Measurements from ENCODE around the gene TADA2A. TPM values are rescaled to one million over a fixed set of nuclear protein-coding genes. Genes with fewer than 3 reads are reported as not detected.

The TADA2A gene
- total RNA-seq, 1 experiment from 2014 or later, result 24.6 TPM

DNA sequence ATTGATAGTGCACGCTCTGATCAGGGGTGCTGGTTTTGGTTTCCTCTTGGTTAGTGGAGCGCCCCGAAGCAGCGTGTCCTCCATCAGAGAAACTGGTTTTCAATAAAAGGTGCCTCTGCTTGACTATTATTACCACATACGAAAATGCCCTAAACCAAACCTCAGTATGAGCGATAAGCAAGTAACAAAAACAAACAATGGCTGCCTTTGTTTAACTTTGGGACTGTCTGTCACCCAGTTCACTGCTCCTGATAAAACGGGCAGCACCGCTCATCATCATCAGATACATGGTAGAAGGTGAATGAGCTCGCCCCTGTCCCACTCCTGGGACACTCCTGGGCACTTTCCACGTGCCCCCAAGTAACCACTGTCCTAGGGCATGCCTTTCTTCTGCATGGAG lies 107.0 kb downstream of the TADA2A start:
- H3K27me3 ChIP-seq (ENCODE audit: insufficient read depth, low read length), result no peaks in the 10 kb centered on the region
- intact Hi-C loops (cut with micrococcal nuclease), result no loop called here
- no peak for DNase-seq (ENCODE audit: low read depth, low spot score)
- no peak overlapping the region for H3K27ac ChIP-seq (ENCODE audit: low read depth, low read length)
- ChIA-PET RAD21 (ENCODE audit: low non-redundant PET in 1 of 2, low total read pairs in 2 of 2, uncharacterized antibody in 2 of 2, unreplicated experiment in 2 of 2) (no interaction called here), POLR2A (no interaction called here), CTCF (no interaction called here)
- H3K4me1 ChIP-seq (ENCODE audit: control insufficient read depth in 1 of 2, insufficient read depth in 2 of 2, low read length in 2 of 2), result no peaks in the 10 kb centered on the region
- TF ChIP-seq CBX3 (IDR thresholded peaks at IDR 0.05; ENCODE audit: low read depth) (no peak), JUND (IDR thresholded peaks at IDR 0.05) (no peak), ELF1 (IDR thresholded peaks at IDR 0.05; ENCODE audit: borderline replicate concordance, low read depth) (no peak), POLR2AphosphoS5 (IDR thresholded peaks at IDR 0.05; ENCODE audit: low read depth, low read length) (no peak), EZH2phosphoT487 (IDR thresholded peaks at IDR 0.05; ENCODE audit: borderline replicate concordance) (no peak), FOSL1 (IDR thresholded peaks at IDR 0.05; ENCODE audit: low read depth) (no peak), ZFX (IDR thresholded peaks at IDR 0.05) (no peak), POLR2A (IDR thresholded peaks at IDR 0.05; ENCODE audit: borderline replicate concordance, extremely low read depth, insufficient read depth, insufficient read length) (no peak), RAD21 (IDR thresholded peaks at IDR 0.05; ENCODE audit: low read depth) (no peak), SP1 (IDR thresholded peaks at IDR 0.05; ENCODE audit: low read depth) (no peak), ZNF274 (IDR thresholded peaks at IDR 0.05; ENCODE audit: low read depth, low read length) (no peak)
- TF ChIP-seq, protein P1, sequence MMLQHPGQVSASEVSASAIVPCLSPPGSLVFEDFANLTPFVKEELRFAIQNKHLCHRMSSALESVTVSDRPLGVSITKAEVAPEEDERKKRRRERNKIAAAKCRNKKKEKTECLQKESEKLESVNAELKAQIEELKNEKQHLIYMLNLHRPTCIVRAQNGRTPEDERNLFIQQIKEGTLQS (IDR thresholded peaks at IDR 0.05), result no peak
- TF ChIP-seq, protein P2, sequence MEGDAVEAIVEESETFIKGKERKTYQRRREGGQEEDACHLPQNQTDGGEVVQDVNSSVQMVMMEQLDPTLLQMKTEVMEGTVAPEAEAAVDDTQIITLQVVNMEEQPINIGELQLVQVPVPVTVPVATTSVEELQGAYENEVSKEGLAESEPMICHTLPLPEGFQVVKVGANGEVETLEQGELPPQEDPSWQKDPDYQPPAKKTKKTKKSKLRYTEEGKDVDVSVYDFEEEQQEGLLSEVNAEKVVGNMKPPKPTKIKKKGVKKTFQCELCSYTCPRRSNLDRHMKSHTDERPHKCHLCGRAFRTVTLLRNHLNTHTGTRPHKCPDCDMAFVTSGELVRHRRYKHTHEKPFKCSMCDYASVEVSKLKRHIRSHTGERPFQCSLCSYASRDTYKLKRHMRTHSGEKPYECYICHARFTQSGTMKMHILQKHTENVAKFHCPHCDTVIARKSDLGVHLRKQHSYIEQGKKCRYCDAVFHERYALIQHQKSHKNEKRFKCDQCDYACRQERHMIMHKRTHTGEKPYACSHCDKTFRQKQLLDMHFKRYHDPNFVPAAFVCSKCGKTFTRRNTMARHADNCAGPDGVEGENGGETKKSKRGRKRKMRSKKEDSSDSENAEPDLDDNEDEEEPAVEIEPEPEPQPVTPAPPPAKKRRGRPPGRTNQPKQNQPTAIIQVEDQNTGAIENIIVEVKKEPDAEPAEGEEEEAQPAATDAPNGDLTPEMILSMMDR (IDR thresholded peaks at IDR 0.05 in 2 of 3, conservative IDR thresholded peaks at IDR 0.05 in 1 of 3; ENCODE audit: borderline replicate concordance in 1 of 3, insufficient read depth in 1 of 3, low read depth in 2 of 3, low read length in 2 of 3), result no peak
- TF ChIP-seq, protein P3, sequence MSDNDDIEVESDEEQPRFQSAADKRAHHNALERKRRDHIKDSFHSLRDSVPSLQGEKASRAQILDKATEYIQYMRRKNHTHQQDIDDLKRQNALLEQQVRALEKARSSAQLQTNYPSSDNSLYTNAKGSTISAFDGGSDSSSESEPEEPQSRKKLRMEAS (IDR thresholded peaks at IDR 0.05), result no peak
- BruUV-seq (replicated peaks), result no TSS peak
- H3K9ac ChIP-seq (ENCODE audit: low read length), result no peak overlapping the region
- no peaks in the 10 kb centered on the region for H3K9me2 ChIP-seq (ENCODE audit: insufficient read depth)
- H3K36me3 ChIP-seq (ENCODE audit: control insufficient read depth in 1 of 2, insufficient read depth in 2 of 2, low read length in 2 of 2), result peaks cover 14 to 16% of the 10 kb centered on the region in 2 experiments; a peak in 3 of 4 replicates
- H3K9me3 ChIP-seq (ENCODE audit: control insufficient read depth in 1 of 2, insufficient read depth in 1 of 2, low read depth in 1 of 2, low read length in 2 of 2), result no peaks in the 10 kb centered on the region
- H3K79me2 ChIP-seq (ENCODE audit: insufficient read depth, low read length), result peaks cover 21% of the 10 kb centered on the region
- ATAC-seq, result no peak
- no peaks in the 10 kb centered on the region for H4K20me1 ChIP-seq (ENCODE audit: insufficient read depth)
- H3K4me2 ChIP-seq (ENCODE audit: low read length), result no peak overlapping the region
- H2AFZ ChIP-seq (ENCODE audit: low read depth, low read length, poor library complexity, severe bottlenecking), result no peak overlapping the region
- H3K4me3 ChIP-seq (replicated peaks in 1 of 2; ENCODE audit: low read depth in 1 of 2, low read length in 2 of 2), result no peak overlapping the region
